ENCODE data around the gene C2orf80. TPM values are rescaled to one million over a fixed set of nuclear protein-coding genes. Genes with fewer than 3 reads are reported as not detected.
"Not testable (repeated sequence)": the region's sequence is repeated elsewhere in the genome, so short reads cannot be mapped to it uniquely, and the experiment has no call there.

C2orf80 gene
- total RNA-seq, 2 experiments from 2014 or later, result not detected

GRCh38 chr2:208142925-208143799 lies 46.7 kb downstream of the C2orf80 start:
- H3K36me3 Mint-ChIP-seq (ENCODE audit: low read depth), result no peaks in the 10 kb centered on the region
- intact Hi-C loops (cut with micrococcal nuclease), result no loop called here
- no peaks in the 10 kb centered on the region for H3K4me1 Mint-ChIP-seq (ENCODE audit: low read depth)
- peaks cover 4% of the 10 kb centered on the region for H3K9me3 Mint-ChIP-seq
- DNase-seq, result no peak
- no peak overlapping the region for H3K27ac Mint-ChIP-seq
- CTCF ChIA-PET, result interaction anchor here (0.6 to 1.1 kb wide), 2 partner anchors 32 to 912 kb away, joined by 3 to 6 read pairs; no protein-coding TSS in a partner anchor
- H3K4me3 Mint-ChIP-seq, result no peak overlapping the region
- H3K27me3 Mint-ChIP-seq (ENCODE audit: low read depth), result no peaks in the 10 kb centered on the region

- Mint-ChIP-seq H3K27ac (no peak overlapping the region), H3K36me3 (ENCODE audit: low read depth) (no peaks in the 10 kb centered on the region), H3K4me1 (ENCODE audit: low read depth) (no peaks in the 10 kb centered on the region), H3K27me3 (ENCODE audit: low read depth) (no peaks in the 10 kb centered on the region), H3K9me3 (peaks cover 8% of the 10 kb centered on the region), H3K4me3 (no peak overlapping the region)
- CTCF ChIA-PET, result interaction anchor here (0.6 to 1.1 kb wide), 2 partner anchors 33 to 911 kb away, joined by 3 to 6 read pairs; no protein-coding TSS in a partner anchor
- no peak for DNase-seq
- intact Hi-C loops (cut with micrococcal nuclease), result no loop called here
Observed at GRCh38 chr2:208142240-208142924, 47.4 kb downstream of the C2orf80 start.

- Mint-ChIP-seq H3K4me1 (ENCODE audit: low read depth) (peaks cover 11% of the 10 kb centered on the region), H3K27me3 (ENCODE audit: low read depth) (no peaks in the 10 kb centered on the region), H3K9me3 (peaks cover 8% of the 10 kb centered on the region), H3K4me3 (no peak overlapping the region), H3K36me3 (ENCODE audit: low read depth) (no peaks in the 10 kb centered on the region), H3K27ac (no peak overlapping the region)
- CTCF ChIA-PET, result no interaction called here
- DNase-seq, result no peak
- intact Hi-C loops (cut with micrococcal nuclease), result no loop called here
Observed at GRCh38 chr2:208139447-208139846, 50.4 kb downstream of the C2orf80 start.

GRCh38 chr2:208138334-208138733 lies 51.5 kb downstream of the C2orf80 start:
- DNase-seq; intact Hi-C loops (cut with micrococcal nuclease); H3K27me3 Mint-ChIP-seq (ENCODE audit: low read depth); CTCF ChIA-PET; H3K36me3 Mint-ChIP-seq (ENCODE audit: low read depth); H3K27ac Mint-ChIP-seq; H3K4me3 Mint-ChIP-seq; H3K9me3 Mint-ChIP-seq: not testable (repeated sequence)
- H3K4me1 Mint-ChIP-seq (ENCODE audit: low read depth), result peaks cover 11% of the 10 kb centered on the region

GRCh38 chr2:208136716-208137094 lies 53.1 kb downstream of the C2orf80 start:
- Mint-ChIP-seq H3K27ac (no peak overlapping the region), H3K36me3 (ENCODE audit: low read depth) (no peaks in the 10 kb centered on the region), H3K4me1 (ENCODE audit: low read depth) (peaks cover 11% of the 10 kb centered on the region), H3K27me3 (ENCODE audit: low read depth) (no peaks in the 10 kb centered on the region), H3K9me3 (peaks cover 8% of the 10 kb centered on the region), H3K4me3 (no peak overlapping the region)
- intact Hi-C loops (cut with micrococcal nuclease), result no loop called here
- CTCF ChIA-PET, result no interaction called here
- no peak for DNase-seq

GRCh38 chr2:208135794-208136715 lies 53.8 kb downstream of the C2orf80 start:
- Mint-ChIP-seq H3K4me1 (ENCODE audit: low read depth) (peaks cover 11% of the 10 kb centered on the region), H3K9me3 (peaks cover 8% of the 10 kb centered on the region), H3K36me3 (ENCODE audit: low read depth) (no peaks in the 10 kb centered on the region), H3K27me3 (ENCODE audit: low read depth) (no peaks in the 10 kb centered on the region), H3K27ac (no peak overlapping the region), H3K4me3 (no peak overlapping the region)
- CTCF ChIA-PET, result interaction anchor here (0.6 kb wide), 1 partner anchor 122 kb away, joined by 3 read pairs; no protein-coding TSS in a partner anchor
- intact Hi-C loops (cut with micrococcal nuclease), result no loop called here
- DNase-seq, result no peak

GRCh38 chr2:208134928-208135586 lies 54.8 kb downstream of the C2orf80 start:
- peaks cover 8% of the 10 kb centered on the region for H3K9me3 Mint-ChIP-seq
- DNase-seq, result peak; percentile 14
- intact Hi-C loops (cut with micrococcal nuclease), result no loop called here
- no peaks in the 10 kb centered on the region for H3K27me3 Mint-ChIP-seq (ENCODE audit: low read depth)
- no peak overlapping the region for H3K4me3 Mint-ChIP-seq
- CTCF ChIA-PET, result interaction anchor here (0.6 to 1.1 kb wide), 2 partner anchors 41 to 1392 kb away, joined by 4 read pairs; no protein-coding TSS in a partner anchor
- no peak overlapping the region for H3K27ac Mint-ChIP-seq
- no peaks in the 10 kb centered on the region for H3K36me3 Mint-ChIP-seq (ENCODE audit: low read depth)
- peaks cover 11% of the 10 kb centered on the region for H3K4me1 Mint-ChIP-seq (ENCODE audit: low read depth)

- Mint-ChIP-seq H3K36me3 (ENCODE audit: low read depth) (no peaks in the 10 kb centered on the region), H3K27me3 (ENCODE audit: low read depth) (peaks cover 7% of the 10 kb centered on the region), H3K4me1 (ENCODE audit: low read depth) (peaks cover 11% of the 10 kb centered on the region), H3K9me3 (no peaks in the 10 kb centered on the region), H3K4me3 (no peak overlapping the region), H3K27ac (no peak overlapping the region)
- intact Hi-C loops (cut with micrococcal nuclease), result no loop called here
- CTCF ChIA-PET, result no interaction called here
- no peak for DNase-seq
Observed at GRCh38 chr2:208130712-208131110, 59.1 kb downstream of the C2orf80 start.

GRCh38 chr2:208129744-208130711 lies 59.8 kb downstream of the C2orf80 start, which contains the start of gene CRYGC:
Gene CRYGC, minus strand, starts transcription at chr2:208129828. Its CDS starts 36 bp downstream, at chr2:208129792.
- Mint-ChIP-seq H3K4me3 (no peak within 1 kb of the TSS), H3K27me3 (ENCODE audit: low read depth) (peaks cover 12% of the 10 kb centered on the region), H3K4me1 (ENCODE audit: low read depth) (peaks cover 4% of the 10 kb centered on the region), H3K9me3 (no peaks in the 10 kb centered on the region), H3K36me3 (ENCODE audit: low read depth) (no peaks in the 10 kb centered on the region), H3K27ac (no peak within 1 kb of the TSS)
- CTCF ChIA-PET, result no interaction called here
- intact Hi-C loops (cut with micrococcal nuclease), result no loop called here
- no peak for DNase-seq

- Mint-ChIP-seq H3K4me1 (ENCODE audit: low read depth) (peaks cover 6% of the 10 kb centered on the region), H3K27me3 (ENCODE audit: low read depth) (peaks cover 24% of the 10 kb centered on the region), H3K36me3 (ENCODE audit: low read depth) (no peaks in the 10 kb centered on the region), H3K9me3 (no peaks in the 10 kb centered on the region), H3K4me3 (no peak overlapping the region), H3K27ac (no peak overlapping the region)
- intact Hi-C loops (cut with micrococcal nuclease), result no loop called here
- CTCF ChIA-PET, result no interaction called here
- DNase-seq, result no peak
Observed at GRCh38 chr2:208128136-208128535, 61.7 kb downstream of the C2orf80 start.

- no peaks in the 10 kb centered on the region for H3K9me3 Mint-ChIP-seq
- CTCF ChIA-PET, result no interaction called here
- no peaks in the 10 kb centered on the region for H3K36me3 Mint-ChIP-seq (ENCODE audit: low read depth)
- H3K27ac Mint-ChIP-seq, result no peak overlapping the region
- peaks cover 6% of the 10 kb centered on the region for H3K4me1 Mint-ChIP-seq (ENCODE audit: low read depth)
- no peak overlapping the region for H3K4me3 Mint-ChIP-seq
- DNase-seq, result no peak
- intact Hi-C loops (cut with micrococcal nuclease), result no loop called here
- H3K27me3 Mint-ChIP-seq (ENCODE audit: low read depth), result peaks cover 24% of the 10 kb centered on the region
Observed at GRCh38 chr2:208127090-208127489, 62.7 kb downstream of the C2orf80 start.

Data from activated naive CD4-positive, alpha-beta T cell treated with anti-CD3 and anti-CD28 coated beads for 36 hours (primary cell).